ENCODE measurements around the gene S100A5. TPM values are rescaled to one million over a fixed set of nuclear protein-coding genes. Genes with fewer than 3 reads are reported as not detected.
A peak's percentile ranks its signal among the peaks of the same experiment; 100 is the strongest.

S100A5 gene
- total and polyA plus RNA-seq, 5 donors: not detected

GRCh38 chr1:153506386-153506785, 34.3 kb downstream of the S100A5 start:
- H3K27me3 ChIP-seq (ENCODE audit: control insufficient read depth, insufficient read depth): no peaks in the 10 kb centered on the region
- intact Hi-C loops (cut with DNase I): no loop called here
- peak; percentile 9 to 13 for ATAC-seq
- no peaks in the 10 kb centered on the region for H3K9me3 ChIP-seq (ENCODE audit: control insufficient read depth, low read length)
- peak in 2 of 3 donors; percentile 39 to 74 for DNase-seq
- H3K4me1 ChIP-seq (ENCODE audit: control insufficient read depth, insufficient read depth, low read length): peaks cover 3% of the 10 kb centered on the region
- peak overlapping the region; percentile 93 for H3K27ac ChIP-seq (ENCODE audit: low read length)
- no peak overlapping the region for H3K4me3 ChIP-seq (ENCODE audit: low read length)
- WGBS: 70% methylated on average over 5 of the region's 5 CpGs

GRCh38 chr1:153505576-153505975, 35.2 kb downstream of the S100A5 start:
- Histone ChIP-seq H3K9me3 (ENCODE audit: control insufficient read depth, low read length) (no peaks in the 10 kb centered on the region), H3K27ac (ENCODE audit: low read length) (no peak overlapping the region), H3K4me3 (ENCODE audit: low read length) (no peak overlapping the region), H3K27me3 (ENCODE audit: control insufficient read depth, insufficient read depth) (no peaks in the 10 kb centered on the region), H3K4me1 (ENCODE audit: control insufficient read depth, insufficient read depth, low read length) (peaks cover 3% of the 10 kb centered on the region)
- ATAC-seq: no peak
- intact Hi-C loops (cut with DNase I): no loop called here
- DNase-seq: no peak
- 85% methylated on average over 1 of the region's 1 CpG for WGBS

GRCh38 chr1:153503766-153504165, 37.0 kb downstream of the S100A5 start:
- H3K4me3 ChIP-seq (ENCODE audit: low read length): no peak overlapping the region
- peaks cover 3% of the 10 kb centered on the region for H3K4me1 ChIP-seq (ENCODE audit: control insufficient read depth, insufficient read depth, low read length)
- H3K27me3 ChIP-seq (ENCODE audit: control insufficient read depth, insufficient read depth): no peaks in the 10 kb centered on the region
- no peak overlapping the region for H3K27ac ChIP-seq (ENCODE audit: low read length)
- intact Hi-C loops (cut with DNase I): no loop called here
- no peaks in the 10 kb centered on the region for H3K9me3 ChIP-seq (ENCODE audit: control insufficient read depth, low read length)
- WGBS: 80% methylated on average over 3 of the region's 3 CpGs
- ATAC-seq: no peak
- no peak for DNase-seq

- no peak for ATAC-seq
These were observed 42.0 kb downstream of the S100A5 start for GRCh38 chr1:153498746-153499145.

GRCh38 chr1:153495536-153495935, 45.2 kb downstream of the S100A5 start:
- Histone ChIP-seq H3K4me1 (ENCODE audit: control insufficient read depth, insufficient read depth, low read length) (no peaks in the 10 kb centered on the region), H3K27me3 (ENCODE audit: control insufficient read depth, insufficient read depth) (no peaks in the 10 kb centered on the region), H3K9me3 (ENCODE audit: control insufficient read depth, low read length) (no peaks in the 10 kb centered on the region), H3K4me3 (ENCODE audit: low read length) (no peak overlapping the region), H3K27ac (ENCODE audit: low read length) (no peak overlapping the region)
- intact Hi-C loops (cut with DNase I): loop anchor here (2.0 to 5.0 kb wide), 2 partner anchors 143 kb away; no protein-coding TSS in a partner anchor
- no peak for DNase-seq
- ATAC-seq: peak in 1 of 2 donors; percentile 17
- 75% methylated on average over 6 of the region's 6 CpGs for WGBS

More at GRCh38 chr1:153498746-153499145, 42.0 kb downstream of the S100A5 start:
- no peak for DNase-seq
- no peaks in the 10 kb centered on the region for H3K27me3 ChIP-seq (ENCODE audit: control insufficient read depth, insufficient read depth)
- intact Hi-C loops (cut with DNase I): loop anchor here in 1 of 4 donors (5.0 kb wide), 1 partner anchor 146 kb away; no protein-coding TSS in a partner anchor
- H3K27ac ChIP-seq (ENCODE audit: low read length): no peak overlapping the region
- no peaks in the 10 kb centered on the region for H3K4me1 ChIP-seq (ENCODE audit: control insufficient read depth, insufficient read depth, low read length)
- H3K9me3 ChIP-seq (ENCODE audit: control insufficient read depth, low read length): no peaks in the 10 kb centered on the region
- H3K4me3 ChIP-seq (ENCODE audit: low read length): no peak overlapping the region
- 12% methylated on average over 2 of the region's 2 CpGs for WGBS

GRCh38 chr1:153494976-153495535, 45.7 kb downstream of the S100A5 start:
- DNase-seq (peak; percentile 82 to 93 (median 91)), ATAC-seq (peak; percentile 65 to 69)
- intact Hi-C loops (cut with DNase I): loop anchor here (2.0 to 5.0 kb wide), 2 partner anchors 142 to 143 kb away; no protein-coding TSS in a partner anchor
- 42% methylated on average over 6 of the region's 6 CpGs for WGBS
- no peak overlapping the region for H3K4me3 ChIP-seq (ENCODE audit: low read length)
- H3K27me3 ChIP-seq (ENCODE audit: control insufficient read depth, insufficient read depth): no peaks in the 10 kb centered on the region
- H3K27ac ChIP-seq (ENCODE audit: low read length): no peak overlapping the region
- H3K4me1 ChIP-seq (ENCODE audit: control insufficient read depth, insufficient read depth, low read length): peaks cover under 1% of the 10 kb centered on the region
- H3K9me3 ChIP-seq (ENCODE audit: control insufficient read depth, low read length): no peaks in the 10 kb centered on the region

- DNase-seq (peak in 2 of 3 donors; percentile 35 to 58), ATAC-seq (peak in 1 of 2 donors; percentile 26)
- no peaks in the 10 kb centered on the region for H3K9me3 ChIP-seq (ENCODE audit: control insufficient read depth, low read length)
- intact Hi-C loops (cut with DNase I): no loop called here
- H3K4me3 ChIP-seq (ENCODE audit: low read length): no peak overlapping the region
- WGBS: 77% methylated on average over 6 of the region's 6 CpGs
- peaks cover 7% of the 10 kb centered on the region for H3K4me1 ChIP-seq (ENCODE audit: control insufficient read depth, insufficient read depth, low read length)
- H3K27ac ChIP-seq (ENCODE audit: low read length): peak overlapping the region; percentile 4
- no peaks in the 10 kb centered on the region for H3K27me3 ChIP-seq (ENCODE audit: control insufficient read depth, insufficient read depth)
These were observed 47.3 kb downstream of the S100A5 start for GRCh38 chr1:153493343-153493960.

GRCh38 chr1:153490272-153491051, 50.3 kb downstream of the S100A5 start:
- H3K27me3 ChIP-seq (ENCODE audit: control insufficient read depth, insufficient read depth): no peaks in the 10 kb centered on the region
- intact Hi-C loops (cut with DNase I): no loop called here
- H3K4me3 ChIP-seq (ENCODE audit: low read length): no peak overlapping the region
- 38% methylated on average over 12 of the region's 12 CpGs for WGBS
- H3K4me1 ChIP-seq (ENCODE audit: control insufficient read depth, insufficient read depth, low read length): peaks cover 9% of the 10 kb centered on the region
- ATAC-seq: peak; percentile 63 to 77
- no peaks in the 10 kb centered on the region for H3K9me3 ChIP-seq (ENCODE audit: control insufficient read depth, low read length)
- H3K27ac ChIP-seq (ENCODE audit: low read length): peak overlapping the region; percentile 76
- peak; percentile 72 to 86 (median 83) for DNase-seq

- peak; percentile 21 to 36 for ATAC-seq
- Histone ChIP-seq H3K27ac (ENCODE audit: low read length) (no peak overlapping the region), H3K27me3 (ENCODE audit: control insufficient read depth, insufficient read depth) (no peaks in the 10 kb centered on the region), H3K4me1 (ENCODE audit: control insufficient read depth, insufficient read depth, low read length) (peaks cover 9% of the 10 kb centered on the region), H3K4me3 (ENCODE audit: low read length) (no peak overlapping the region), H3K9me3 (ENCODE audit: control insufficient read depth, low read length) (no peaks in the 10 kb centered on the region)
- intact Hi-C loops (cut with DNase I): no loop called here
- 17% methylated on average over 4 of the region's 4 CpGs for WGBS
- no peak for DNase-seq
These were observed 52.0 kb downstream of the S100A5 start for GRCh38 chr1:153488731-153489130.

- Histone ChIP-seq H3K4me3 (ENCODE audit: low read length) (no peak overlapping the region), H3K4me1 (ENCODE audit: control insufficient read depth, insufficient read depth, low read length) (peaks cover 9% of the 10 kb centered on the region), H3K9me3 (ENCODE audit: control insufficient read depth, low read length) (no peaks in the 10 kb centered on the region), H3K27me3 (ENCODE audit: control insufficient read depth, insufficient read depth) (no peaks in the 10 kb centered on the region), H3K27ac (ENCODE audit: low read length) (no peak overlapping the region)
- ATAC-seq (no peak), DNase-seq (no peak)
- intact Hi-C loops (cut with DNase I): no loop called here
- 99% methylated on average over 2 of the region's 2 CpGs for WGBS
These were observed 53.0 kb downstream of the S100A5 start for GRCh38 chr1:153487707-153488106.
